Loucy (cell line): ENCODE data around the gene CNKSR1.

Experiments
- H2AFZ ChIP-seq: fragments of 200-600 bp; sonication (generic); 2 replicates; pipeline ENCODE4 v1.6.0; 2016; ENCODE audit warnings: antibody characterized with exemption, mild to moderate bottlenecking, low read length, moderate library complexity
- H3F3A ChIP-seq: fragments of 200-600 bp; 2 replicates; pipeline ENCODE4 v1.6.0; 2016; ENCODE audit warnings: antibody characterized with exemption, low read depth, mild to moderate bottlenecking
- H3K27me3 ChIP-seq: fragments of 200-600 bp; sonication (generic); 2 replicates; pipeline ENCODE4 v1.6.1; 2014; ENCODE audit warnings: low read length, mild to moderate bottlenecking; ENCODE audit not compliant: insufficient read depth, poor library complexity, severe bottlenecking
- H3K36me3 ChIP-seq: fragments of 200-600 bp; sonication (generic); 2 replicates; pipeline ENCODE4 v1.6.1; 2016; ENCODE audit warnings: low read length; ENCODE audit not compliant: insufficient read depth
- H3K4me1 ChIP-seq: fragments of 200-600 bp; sonication (generic); 2 replicates; pipeline ENCODE4 v1.5.1; 2014; ENCODE audit warnings: low read length, mild to moderate bottlenecking; ENCODE audit not compliant: insufficient read depth, poor library complexity, severe bottlenecking
- H3K4me2 ChIP-seq: fragments of 200-600 bp; sonication (generic); 2 replicates; pipeline ENCODE4 v1.6.0; 2014; ENCODE audit warnings: antibody characterized with exemption, low read length, low read depth, mild to moderate bottlenecking; ENCODE audit not compliant: poor library complexity, severe bottlenecking
- H3K4me3 ChIP-seq: fragments of 200-600 bp; sonication (generic); 2 replicates; pipeline ENCODE4 v1.5.1; 2014; ENCODE audit warnings: low read length, mild to moderate bottlenecking, mixed read lengths; ENCODE audit not compliant: poor library complexity, severe bottlenecking
- H3K79me2 ChIP-seq: fragments of 200-600 bp; sonication (generic); 2 replicates; pipeline ENCODE4 v1.6.1; 2014; ENCODE audit warnings: low read length; ENCODE audit not compliant: insufficient read depth
- H3K9ac ChIP-seq: fragments of 200-600 bp; sonication (generic); 2 replicates; pipeline ENCODE4 v1.6.0; 2014; ENCODE audit warnings: mild to moderate bottlenecking, low read depth, low read length, moderate library complexity; ENCODE audit not compliant: poor library complexity, severe bottlenecking
- H3K9me2 ChIP-seq: fragments of 200-600 bp; sonication (generic); replicated peaks from 2 replicates; pipeline ENCODE4 v1.6.1; 2016; ENCODE audit warnings: low read depth, low read length, mixed read lengths
- H3K9me3 ChIP-seq: fragments of 200-600 bp; sonication (generic); 2 replicates; pipeline ENCODE4 v1.6.1; 2014; ENCODE audit warnings: mild to moderate bottlenecking, antibody characterized with exemption, low read length, low read depth; ENCODE audit not compliant: insufficient read depth
- H4K20me1 ChIP-seq: fragments of 200-600 bp; sonication (generic); 2 replicates; pipeline ENCODE4 v1.6.0; 2014; ENCODE audit warnings: antibody characterized with exemption, low read length, mild to moderate bottlenecking; ENCODE audit not compliant: insufficient read depth, poor library complexity, severe bottlenecking
- CTCF ChIP-seq: fragments of 200-600 bp; sonication (generic); conservative IDR thresholded peaks from 2 replicates; pipeline ENCODE4 v1.5.1; 2014; ENCODE audit warnings: mild to moderate bottlenecking, antibody characterized with exemption, low read length
- EZH2phosphoT487 ChIP-seq: fragments of 200-600 bp; IDR thresholded peaks from 2 replicates; pipeline ENCODE4 v1.6.1; 2018; ENCODE audit warnings: antibody characterized with exemption, mild to moderate bottlenecking, moderate library complexity, borderline replicate concordance

CNKSR1 gene

GRCh38 chr1:26187882-26188281 lies 10.6 kb downstream of the CNKSR1 start:
- H3K9me2 ChIP-seq, result no peaks in the 10 kb centered on the region
- H3K9me3 ChIP-seq, result no peaks in the 10 kb centered on the region
- no peaks in the 10 kb centered on the region for H3K27me3 ChIP-seq
- peaks cover 12% of the 10 kb centered on the region for H3K4me1 ChIP-seq
- H2AFZ ChIP-seq, result no peak overlapping the region
- no peaks in the 10 kb centered on the region for H4K20me1 ChIP-seq
- no peak for TF ChIP-seq CTCF
- no peak for TF ChIP-seq EZH2phosphoT487
- no peak overlapping the region for H3K4me3 ChIP-seq
- H3K36me3 ChIP-seq, result no peaks in the 10 kb centered on the region
- H3K9ac ChIP-seq, result no peak overlapping the region
- no peaks in the 10 kb centered on the region for H3K79me2 ChIP-seq
- H3K4me2 ChIP-seq, result no peak overlapping the region
- no peaks in the 10 kb centered on the region for H3F3A ChIP-seq

- H3K4me1 ChIP-seq, result peaks cover 12% of the 10 kb centered on the region
- H3K79me2 ChIP-seq, result no peaks in the 10 kb centered on the region
- H3K27me3 ChIP-seq, result no peaks in the 10 kb centered on the region
- H3F3A ChIP-seq, result no peaks in the 10 kb centered on the region
- H3K36me3 ChIP-seq, result no peaks in the 10 kb centered on the region
- no peak overlapping the region for H2AFZ ChIP-seq
- no peaks in the 10 kb centered on the region for H3K9me3 ChIP-seq
- H3K4me3 ChIP-seq, result no peak overlapping the region
- no peaks in the 10 kb centered on the region for H4K20me1 ChIP-seq
- H3K9ac ChIP-seq, result no peak overlapping the region
- H3K4me2 ChIP-seq, result no peak overlapping the region
- TF ChIP-seq CTCF (no peak), EZH2phosphoT487 (no peak)
- no peaks in the 10 kb centered on the region for H3K9me2 ChIP-seq
Measured at GRCh38 chr1:26188477-26188876, 11.2 kb downstream of the CNKSR1 start.

GRCh38 chr1:26189331-26189730 lies 12.0 kb downstream of the CNKSR1 start:
- Histone ChIP-seq H3K9ac (no peak overlapping the region), H3K79me2 (no peaks in the 10 kb centered on the region), H3K9me2 (no peaks in the 10 kb centered on the region), H3K9me3 (no peaks in the 10 kb centered on the region), H3K4me3 (no peak overlapping the region), H4K20me1 (no peaks in the 10 kb centered on the region), H3K36me3 (no peaks in the 10 kb centered on the region), H3F3A (no peaks in the 10 kb centered on the region), H3K4me1 (peaks cover 12% of the 10 kb centered on the region), H2AFZ (no peak overlapping the region), H3K4me2 (no peak overlapping the region), H3K27me3 (no peaks in the 10 kb centered on the region)
- TF ChIP-seq EZH2phosphoT487, result no peak
- TF ChIP-seq CTCF, result no peak
